ENCODE data around the gene ZMYM5.
"Not testable (repeated sequence)": the region's sequence is repeated elsewhere in the genome, so short reads cannot be mapped to it uniquely, and the experiment has no call there.

The ZMYM5 gene

DNA sequence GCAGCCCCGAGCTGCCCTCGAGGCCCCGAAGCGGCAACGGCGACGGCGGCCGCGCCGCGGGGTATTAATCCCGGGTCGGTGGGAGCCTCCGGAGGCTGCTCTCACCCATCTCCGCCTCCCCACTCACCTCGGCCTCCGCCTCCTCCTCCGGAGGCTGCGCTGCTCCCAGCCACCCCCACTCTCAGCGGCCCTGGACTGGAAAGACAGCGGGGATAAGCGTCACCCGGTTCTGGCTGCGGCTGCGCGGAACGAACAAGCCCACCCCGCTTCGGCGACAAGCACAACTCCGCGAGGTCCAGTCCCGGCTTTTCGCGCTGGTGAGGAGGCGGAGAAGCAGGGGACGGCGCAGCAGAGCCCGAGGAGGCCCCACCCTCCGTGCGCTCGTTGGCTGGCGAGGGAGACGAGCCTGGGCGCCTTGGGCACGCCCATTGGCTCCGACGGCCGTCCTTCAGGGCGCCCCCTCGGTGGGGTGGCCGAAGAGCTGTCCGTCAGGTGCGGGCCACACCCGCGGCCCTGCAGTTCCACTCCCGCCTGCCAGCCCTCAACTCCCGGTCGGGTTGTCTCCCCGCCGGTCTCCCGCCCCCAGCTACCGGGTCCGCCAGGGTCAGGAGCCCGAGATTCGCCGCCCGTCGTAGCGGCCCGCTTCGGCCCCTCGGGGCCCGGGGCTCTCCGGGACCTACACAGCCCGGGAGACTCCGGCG, at the start of gene ZMYM5:
TSS of gene ZMYM5 (minus strand) at position 327 of the 701 bp plus-strand sequence. CDS start 11,469 bp downstream, outside the sequence.
- peak; percentile 94 for DNase-seq (ENCODE audit: low read depth in 2 of 2)

DNA sequence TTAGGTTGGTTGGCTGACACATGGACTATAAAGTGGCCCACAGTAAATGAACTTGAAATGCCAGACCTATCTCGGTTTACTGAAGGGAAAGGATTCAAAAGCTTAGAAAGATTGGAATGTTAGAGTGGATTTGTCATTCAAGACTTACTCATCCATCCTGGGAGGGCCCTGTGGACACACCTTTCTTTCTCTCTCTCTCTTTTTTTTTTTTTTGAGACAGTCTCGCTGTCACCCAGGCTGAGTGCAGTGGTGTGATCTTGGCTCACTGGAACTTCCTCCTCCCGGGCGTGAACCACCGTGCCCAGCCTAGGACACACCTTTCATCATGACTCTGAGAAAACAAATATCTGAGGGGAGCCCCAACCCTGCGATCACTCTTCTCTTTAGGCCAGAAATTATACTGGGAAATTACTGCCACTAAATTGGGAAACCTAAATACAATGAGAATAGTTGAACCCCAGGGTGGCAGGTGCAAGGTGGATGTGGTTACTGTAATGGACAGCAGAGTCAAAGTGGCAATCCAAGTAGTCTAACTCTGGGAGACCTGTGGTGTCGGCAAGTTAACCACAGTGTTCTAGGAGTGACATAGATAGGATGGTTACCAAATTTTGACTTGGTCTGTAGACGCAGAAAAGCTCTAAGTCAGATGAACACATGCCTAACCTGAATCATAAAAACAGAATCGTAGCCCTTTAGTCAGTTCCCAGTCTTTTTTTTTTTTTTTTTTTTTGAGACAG, 47.1 kb upstream of the ZMYM5 start:
- DNase-seq (ENCODE audit: low read depth in 2 of 2): no peak

- DNase-seq (ENCODE audit: low read depth in 2 of 2): no peak
Measured at GRCh38 chr13:19908350-19908986, 45.0 kb upstream of the ZMYM5 start.

GRCh38 chr13:19905487-19906195, 42.2 kb upstream of the ZMYM5 start:
- not testable (repeated sequence) for DNase-seq (ENCODE audit: low read depth in 2 of 2)

DNA sequence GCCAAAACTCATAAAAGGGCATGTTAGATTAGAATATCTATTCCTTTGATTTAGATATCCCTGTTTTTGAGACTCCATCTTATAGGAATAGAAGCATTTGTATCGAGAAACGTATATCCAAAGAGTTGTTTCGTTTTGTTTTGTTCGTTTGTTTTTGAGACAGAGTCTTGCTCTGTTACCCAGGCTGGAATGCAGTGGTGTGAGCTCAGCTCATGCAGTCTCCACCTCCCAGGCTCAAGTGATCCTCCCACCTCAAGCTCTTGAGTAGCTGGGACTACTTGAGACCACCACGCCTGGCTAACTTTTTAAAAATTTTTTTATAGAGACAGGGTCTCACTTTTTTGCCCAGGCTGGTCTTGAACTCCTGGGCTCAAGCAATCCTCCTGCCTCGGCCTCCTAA, 26.6 kb upstream of the ZMYM5 start:
- DNase-seq (ENCODE audit: low read depth in 2 of 2): no peak

- DNase-seq (ENCODE audit: low read depth in 2 of 2): no peak
Measured at GRCh38 chr13:19888799-19889198, 25.4 kb upstream of the ZMYM5 start.

DNA sequence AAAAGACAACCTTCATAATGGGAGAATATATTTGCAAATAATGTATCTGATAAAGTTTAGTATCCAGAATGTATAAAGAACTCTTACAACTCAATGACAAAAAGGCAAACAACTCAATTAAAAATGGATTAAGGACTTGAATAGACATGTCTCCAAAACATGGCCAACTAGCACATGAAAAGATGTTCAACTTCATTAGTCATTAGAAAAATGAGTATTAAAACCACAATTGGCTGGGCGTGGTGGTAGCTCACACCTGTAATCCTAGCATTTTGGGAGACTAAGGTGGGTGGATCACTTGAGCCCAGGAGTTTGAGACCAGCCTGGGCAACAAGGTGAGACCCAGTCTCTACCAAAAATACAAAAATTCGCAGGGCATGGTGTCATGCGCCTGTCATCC, 18.8 kb upstream of the ZMYM5 start:
- DNase-seq (ENCODE audit: low read depth in 2 of 2): no peak

- DNase-seq (ENCODE audit: low read depth in 2 of 2): no peak
Measured at GRCh38 chr13:19881641-19882040, 18.2 kb upstream of the ZMYM5 start.

DNA sequence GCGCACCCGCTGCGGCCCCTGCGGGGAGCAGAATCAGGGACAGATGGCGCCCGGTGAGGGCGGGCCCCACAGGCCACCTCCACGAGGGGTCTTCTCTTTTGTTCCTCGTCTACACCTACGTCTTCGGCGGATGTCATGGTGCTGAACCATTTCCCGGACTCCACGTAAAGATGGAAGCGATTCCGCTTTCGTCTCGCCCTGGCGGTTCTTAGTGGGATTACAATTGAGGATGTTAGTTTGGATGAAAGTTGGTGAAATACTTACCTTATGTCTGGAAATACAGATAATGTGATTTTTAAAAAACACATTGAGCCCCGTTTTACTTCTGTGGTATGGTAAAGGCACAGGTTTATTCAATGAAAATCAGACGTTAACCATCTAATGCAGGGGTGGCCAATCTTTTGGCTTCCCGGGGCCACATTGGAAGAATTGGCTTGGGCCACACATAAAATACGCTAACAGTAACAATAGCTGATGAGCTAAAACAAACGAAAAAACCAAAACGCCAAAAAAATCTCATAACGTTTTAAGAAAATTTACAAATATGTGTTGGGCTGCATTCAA, 1.4 kb upstream of the ZMYM5 start:
- peak in 1 of 2 experiments; percentile 66 for DNase-seq (ENCODE audit: low read depth in 2 of 2)

GRCh38 chr13:19864024-19864745, 736 bp upstream of the ZMYM5 start:
- DNase-seq (ENCODE audit: low read depth in 2 of 2): peak; percentile 38 to 43

DNA sequence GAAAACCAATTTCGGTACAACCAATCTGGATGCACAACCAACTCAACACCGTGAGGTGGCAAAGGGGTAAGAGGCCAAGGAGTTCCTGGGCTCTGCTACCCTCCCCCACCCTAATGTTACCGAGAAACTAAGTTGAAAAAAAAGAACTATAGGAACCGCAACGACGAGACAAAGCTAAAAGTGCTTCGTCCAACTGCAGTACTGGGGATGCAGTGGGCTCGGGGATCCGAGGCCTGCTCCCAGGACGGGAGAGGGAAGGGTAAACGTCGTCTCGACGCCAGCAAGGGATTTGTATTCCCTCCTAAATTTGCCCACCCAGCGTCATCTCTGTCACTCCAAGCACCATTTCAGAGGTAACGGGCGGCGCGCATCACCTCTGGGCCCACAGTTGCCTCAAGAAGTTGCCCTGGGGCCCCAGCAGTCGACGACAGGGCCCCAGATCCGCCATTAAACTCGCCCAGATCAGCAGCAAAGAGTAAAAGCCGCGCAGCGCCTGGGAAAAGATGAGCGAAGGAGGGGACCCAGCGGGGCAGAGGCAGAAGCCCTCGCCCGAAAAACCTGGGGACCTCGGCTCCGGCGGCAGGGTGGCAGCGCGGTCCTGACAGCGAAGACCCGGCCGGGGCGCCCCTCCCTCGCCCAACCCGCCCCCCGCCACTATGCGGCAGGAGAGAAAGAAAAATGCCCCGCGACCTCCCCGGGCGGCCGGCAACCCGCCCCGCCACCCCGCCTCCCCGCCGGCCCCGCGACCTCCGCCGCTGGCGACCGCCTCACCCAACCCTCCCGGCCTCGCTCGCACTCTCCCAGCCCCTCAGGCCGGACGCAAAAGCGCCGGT, 752 bp downstream of the ZMYM5 start:
- peak; percentile 5 to 22 for DNase-seq (ENCODE audit: low read depth in 2 of 2)

- no peak for DNase-seq (ENCODE audit: low read depth in 2 of 2)
Measured at GRCh38 chr13:19861762-19862161, 1.7 kb downstream of the ZMYM5 start.

DNA sequence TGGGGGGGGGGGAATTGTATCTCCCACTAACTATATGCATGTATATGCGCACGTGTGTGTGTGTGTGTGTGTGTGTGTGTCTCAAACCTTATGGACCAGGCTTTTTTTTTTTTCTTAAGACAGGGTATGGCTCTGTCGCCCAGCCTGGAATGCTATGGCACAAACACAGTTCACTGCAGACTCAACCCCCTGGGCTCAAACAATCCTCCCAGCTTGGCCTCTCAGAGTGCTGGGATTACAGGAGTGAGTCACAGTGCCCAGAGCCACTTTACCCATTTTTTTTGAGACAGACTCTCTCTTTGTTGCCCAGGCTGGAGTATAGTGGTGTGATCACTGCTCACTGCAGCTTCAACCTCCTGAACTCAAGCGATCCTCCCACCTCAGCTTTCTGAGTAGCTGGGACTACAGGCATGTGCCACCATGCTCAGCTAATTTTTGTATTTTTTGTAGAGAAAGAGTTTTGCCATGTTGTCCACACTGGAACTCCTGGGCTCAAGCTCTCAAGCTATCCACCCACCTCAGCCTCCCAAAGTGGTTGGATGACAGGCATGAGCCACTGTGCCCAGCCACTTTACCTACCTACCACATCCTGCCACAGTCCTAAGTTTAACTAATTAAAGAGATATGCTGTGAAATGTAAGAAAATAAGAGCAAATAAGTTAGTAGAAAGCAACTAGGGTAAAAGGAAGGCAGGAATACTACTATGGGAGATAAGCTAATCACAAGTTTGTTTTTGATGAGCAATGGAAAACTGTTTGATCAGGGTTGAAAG, 2.4 kb downstream of the ZMYM5 start:
- no peak for DNase-seq (ENCODE audit: low read depth in 2 of 2)

DNA sequence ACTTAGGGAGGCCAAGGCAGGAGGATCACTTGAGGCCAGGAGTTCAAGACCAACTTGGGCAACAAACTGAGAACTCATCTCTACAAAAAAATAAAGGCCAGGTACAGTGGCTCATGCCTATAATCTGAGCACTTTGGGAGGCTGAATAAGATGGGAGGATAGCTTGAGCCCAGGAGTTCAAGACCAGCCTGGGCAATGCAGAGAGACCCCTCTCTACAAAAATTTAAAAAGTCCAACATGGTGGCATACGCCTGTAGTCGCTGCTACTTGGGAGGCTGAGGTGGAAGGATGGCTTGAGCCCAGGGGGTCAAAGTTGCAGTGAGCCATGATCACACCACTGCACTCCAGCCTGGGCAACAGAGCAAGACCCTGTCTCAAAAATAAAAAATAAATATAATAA, 5.8 kb downstream of the ZMYM5 start:
- not testable (repeated sequence) for DNase-seq (ENCODE audit: low read depth in 2 of 2)

GRCh38 chr13:19852766-19853165, 10.7 kb downstream of the ZMYM5 start:
- no peak for DNase-seq (ENCODE audit: low read depth in 2 of 2)

GRCh38 chr13:19845758-19846157, 17.7 kb downstream of the ZMYM5 start:
- DNase-seq (ENCODE audit: low read depth in 2 of 2): no peak

GRCh38 chr13:19838865-19839275, 24.6 kb downstream of the ZMYM5 start:
- DNase-seq (ENCODE audit: low read depth in 2 of 2): no peak

DNA sequence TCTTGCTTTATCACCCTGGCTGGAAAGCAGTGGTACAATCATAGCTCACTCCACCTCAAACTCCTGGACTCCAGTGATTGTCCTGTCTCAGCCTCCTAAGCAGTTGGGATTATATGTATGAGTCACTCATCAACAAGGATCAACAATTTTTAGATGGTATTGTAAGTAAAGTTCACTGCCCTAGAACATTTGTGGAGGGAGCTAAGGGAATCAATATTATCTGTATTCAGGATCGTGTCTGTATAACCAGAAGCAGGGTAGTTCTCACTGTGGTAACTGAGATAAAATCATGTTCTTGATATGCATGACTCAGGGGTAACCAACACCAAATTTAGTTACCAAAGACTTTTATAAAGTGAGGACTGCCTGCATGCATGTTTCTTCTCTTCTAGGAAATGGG, 27.0 kb downstream of the ZMYM5 start:
- no peak for DNase-seq (ENCODE audit: low read depth in 2 of 2)

- no peak for DNase-seq (ENCODE audit: low read depth in 2 of 2)
Measured at GRCh38 chr13:19834704-19835103, 28.7 kb downstream of the ZMYM5 start.

Data from stimulated activated CD4-positive, alpha-beta T cell treated with anti-CD3 and anti-CD28 coated beads, Interleukin-12 subunit alpha, Interleukin-12 subunit beta, amount 100 ng/mL, for 24 hours (primary cell).